Small intestine (tissue), 7 donors: Measurements from ENCODE around the gene GALR1. TPM values are rescaled to one million over a fixed set of nuclear protein-coding genes. Genes with fewer than 3 reads are reported as not detected.
"Not testable (repeated sequence)": the region's sequence is repeated elsewhere in the genome, so short reads cannot be mapped to it uniquely, and the experiment has no call there.

Experiments
- DNase-seq, 2 donors: peaks; one replicate each; pipeline versions ENCODE4 v3.0.0 to v3.0.0-alpha.2; 2013
- FAIRE-seq: peaks from 2 replicates; lab custom pipeline; 2012; peaks lifted over from hg19 to GRCh38; lab: Jason Lieb, UNC
- H3K27ac ChIP-seq, 3 donors: one replicate each; pipeline ENCODE4 v1.5.1; 2013; ENCODE audit warnings: low read length in 2 of 3, mild to moderate bottlenecking in 2 of 3, control low read depth in 1 of 3, inconsistent platforms in 1 of 3, low read depth in 1 of 3, moderate library complexity in 1 of 3
- H3K27me3 ChIP-seq, 3 donors: one replicate each; pipeline ENCODE4 v1.6.1; 2013; ENCODE audit warnings: low read length in 3 of 3, inconsistent platforms in 1 of 3; ENCODE audit not compliant: control insufficient read depth in 3 of 3, insufficient read depth in 3 of 3
- H3K36me3 ChIP-seq, 3 donors: one replicate each; pipeline ENCODE4 v1.6.1; 2013; ENCODE audit warnings: low read length in 3 of 3, inconsistent platforms in 1 of 3, low read depth in 1 of 3, mild to moderate bottlenecking in 1 of 3, moderate library complexity in 1 of 3; ENCODE audit not compliant: control insufficient read depth in 3 of 3, insufficient read depth in 2 of 3
- H3K4me1 ChIP-seq, 3 donors: one replicate each; pipeline ENCODE4 v1.6.1; 2013; ENCODE audit warnings: low read length in 2 of 3, inconsistent platforms in 1 of 3, low read depth in 1 of 3, mild to moderate bottlenecking in 1 of 3, moderate library complexity in 1 of 3; ENCODE audit not compliant: control insufficient read depth in 3 of 3, insufficient read depth in 2 of 3
- H3K4me3 ChIP-seq, 3 donors: one replicate each; pipeline ENCODE4 v1.5.1; 2013; ENCODE audit warnings: low read length in 3 of 3, control low read depth in 1 of 3, inconsistent platforms in 1 of 3, low read depth in 1 of 3, mild to moderate bottlenecking in 1 of 3, moderate library complexity in 1 of 3
- H3K9me3 ChIP-seq, 2 donors: one replicate each; pipeline ENCODE4 v1.6.1; 2013; ENCODE audit warnings: low read depth in 1 of 2, low read length in 1 of 2; ENCODE audit not compliant: control insufficient read depth in 2 of 2, insufficient read depth in 1 of 2
- WGBS, 3 donors: extraction: QIAGEN DNeasy Blood & Tissue Kit; methylation state at CpG; one replicate each; pipeline ENCODE4 v1.1.7; 2013; 5-methylcytosine and 5-hydroxymethylcytosine counted together
- polyA plus RNA-seq, 4 donors: library from polyadenylated mRNA; stranded (reverse) in 3 of 4; unstranded in 1 of 4; fragments of 200-250 nt in 3 of 4; fragments of 120-200 nt in 1 of 4; gene quantifications; one replicate each; pipeline versions ENCODE4 v1.2.1 to v1.2.3, GENCODE V29; 2013
- donor health status: healthy with polysubstance abuse.
- donor health status: control.
- donor health status: control.
- donor health status: Bipolar disorder and iron deficiency.
- donor health status: healthy.

The GALR1 gene
- polyA plus RNA-seq, 4 donors = 0.01 to 1.1 TPM; not detected in 2

GRCh38 chr18:77234504-77235365 lies 14.9 kb upstream of the GALR1 start:
- H3K36me3 ChIP-seq = no peaks in the 10 kb centered on the region
- H3K27me3 ChIP-seq = peaks cover 0 to 2% (median 0%) of the 10 kb centered on the region in 3 donors
- no peak overlapping the region for H3K4me3 ChIP-seq
- DNase-seq = peak in 1 of 2 donors; percentile 31
- 50 to 79% (median 62%) methylated on average over 16 of the region's 16 CpGs for WGBS, 3 donors
- FAIRE-seq = no peak
- no peaks in the 10 kb centered on the region for H3K4me1 ChIP-seq
- H3K9me3 ChIP-seq = peaks cover 2 to 18% of the 10 kb centered on the region in 2 donors
- H3K27ac ChIP-seq = no peak overlapping the region

GRCh38 chr18:77239285-77239684 lies 10.4 kb upstream of the GALR1 start:
- not testable (repeated sequence) for H3K27ac ChIP-seq, DNase-seq, H3K4me3 ChIP-seq, H3K4me1 ChIP-seq, H3K27me3 ChIP-seq, FAIRE-seq, H3K36me3 ChIP-seq
- 93 to 95% (median 94%) methylated on average over 5 of the region's 5 CpGs for WGBS, 3 donors
- H3K9me3 ChIP-seq = peaks cover 2 to 38% of the 10 kb centered on the region in 2 donors

- Histone ChIP-seq H3K27me3 (peaks cover 13 to 49% (median 37%) of the 10 kb centered on the region in 3 donors), H3K4me1 (no peaks in the 10 kb centered on the region), H3K4me3 (no peak overlapping the region), H3K36me3 (no peaks in the 10 kb centered on the region), H3K9me3 (no peaks in the 10 kb centered on the region), H3K27ac (no peak overlapping the region)
- WGBS, 3 donors = 5 to 7% (median 7%) methylated on average over 22 of the region's 22 CpGs
- FAIRE-seq (no peak), DNase-seq (peak in 1 of 2 donors; percentile 7)
These were observed 627 bp upstream of the GALR1 start for GRCh38 chr18:77248873-77249568.

GRCh38 chr18:77250501-77250925 lies 865 bp downstream of the GALR1 start:
- no peak overlapping the region for H3K4me3 ChIP-seq
- WGBS, 3 donors = 2 to 8% (median 3%) methylated on average over 22 to 40 of the region's 40 CpGs
- FAIRE-seq (no peak), DNase-seq (peak in 1 of 2 donors; percentile 6)
- no peak overlapping the region for H3K27ac ChIP-seq
- H3K27me3 ChIP-seq = peaks cover 13 to 52% (median 38%) of the 10 kb centered on the region in 3 donors
- H3K9me3 ChIP-seq = no peaks in the 10 kb centered on the region
- no peaks in the 10 kb centered on the region for H3K36me3 ChIP-seq
- no peaks in the 10 kb centered on the region for H3K4me1 ChIP-seq

GRCh38 chr18:77250926-77251729 lies 1.5 kb downstream of the GALR1 start:
- no peaks in the 10 kb centered on the region for H3K36me3 ChIP-seq
- no peak for FAIRE-seq
- peak in 1 of 2 donors; percentile 10 for DNase-seq
- no peaks in the 10 kb centered on the region for H3K9me3 ChIP-seq
- H3K4me1 ChIP-seq = no peaks in the 10 kb centered on the region
- peaks cover 13 to 54% (median 38%) of the 10 kb centered on the region in 3 donors for H3K27me3 ChIP-seq
- H3K27ac ChIP-seq = no peak overlapping the region
- no peak overlapping the region for H3K4me3 ChIP-seq
- WGBS, 3 donors = 5 to 15% (median 12%) methylated on average over 65 to 67 of the region's 67 CpGs

GRCh38 chr18:77251730-77252050 lies 2.0 kb downstream of the GALR1 start:
- Histone ChIP-seq H3K36me3 (no peaks in the 10 kb centered on the region), H3K27me3 (peaks cover 13 to 50% (median 43%) of the 10 kb centered on the region in 3 donors), H3K4me3 (no peak overlapping the region), H3K9me3 (no peaks in the 10 kb centered on the region), H3K27ac (no peak overlapping the region), H3K4me1 (no peaks in the 10 kb centered on the region)
- no peak for FAIRE-seq
- WGBS, 3 donors = 9 to 21% (median 18%) methylated on average over 19 to 20 of the region's 20 CpGs
- DNase-seq = no peak

- DNase-seq = no peak
- FAIRE-seq = no peak
- no peaks in the 10 kb centered on the region for H3K4me1 ChIP-seq
- H3K27ac ChIP-seq = no peak overlapping the region
- WGBS, 3 donors = 50 to 75% (median 67%) methylated on average over 10 of the region's 10 CpGs
- H3K36me3 ChIP-seq = no peaks in the 10 kb centered on the region
- no peak overlapping the region for H3K4me3 ChIP-seq
- peaks cover 12 to 34% (median 28%) of the 10 kb centered on the region in 3 donors for H3K27me3 ChIP-seq
- H3K9me3 ChIP-seq = peaks cover 0 to 5% of the 10 kb centered on the region in 2 donors
These were observed 5.2 kb downstream of the GALR1 start for GRCh38 chr18:77254711-77255405.
